IMR-90 (cell line): ENCODE measurements around the gene ARRDC3. TPM values are rescaled to one million over a fixed set of nuclear protein-coding genes. Genes with fewer than 3 reads are reported as not detected.

Experiments used
- ATAC-seq: fragments of 200-7000 bp; cut with Tn5 transposase; 2 replicates; pipeline ENCODE4 v1.9.1; 2020; ENCODE audit warnings: low read depth, mild to moderate bottlenecking, moderate library complexity
- BruUV-seq: library from RNA; stranded (reverse); fragments of 400-500 nt; replicated peaks from 2 replicates; lab custom pipeline; 2021; lab: Mats Ljungman, UMichigan
- CTCF ChIA-PET: fragments of 300-600 bp; formaldehyde crosslinking; extraction: SDS; loops from one replicate; lab custom pipeline; 2021; ENCODE audit warnings: antibody characterized with exemption; lab: Yijun Ruan, JAX
- POLR2A ChIA-PET: fragments of 300-600 bp; sonication (Branson Sonifier 250); formaldehyde crosslinking; loops from one replicate; lab custom pipeline; 2022; ENCODE audit warnings: antibody characterized with exemption; ENCODE audit not compliant: unreplicated experiment; lab: Charles Lee
- DNase-seq: peaks from one replicate; pipeline ENCODE4 v3.0.0; 2013
- H2AFZ ChIP-seq: replicated peaks from 2 replicates; pipeline ENCODE3; 2013; ENCODE audit warnings: low read length, mild to moderate bottlenecking; ENCODE audit not compliant: poor library complexity
- H2AK5ac ChIP-seq: 2 replicates; pipeline ENCODE4 v1.6.1; 2013; ENCODE audit warnings: low read depth, low read length, inconsistent platforms
- H2AK9ac ChIP-seq: replicated peaks from 2 replicates; pipeline ENCODE3; 2013; ENCODE audit warnings: mild to moderate bottlenecking, low read depth, low read length, moderate library complexity; ENCODE audit not compliant: poor library complexity
- H2BK120ac ChIP-seq: 2 replicates; pipeline ENCODE4 v1.6.1; 2013; ENCODE audit warnings: low read depth, low read length, inconsistent platforms
- H2BK15ac ChIP-seq: 3 replicates; pipeline ENCODE4 v1.6.1; 2013; ENCODE audit warnings: low read depth, low read length, inconsistent platforms
- H2BK20ac ChIP-seq: 2 replicates; pipeline ENCODE4 v1.6.1; 2013; ENCODE audit warnings: low read depth, mild to moderate bottlenecking, inconsistent platforms, low read length, moderate library complexity
- H2BK5ac ChIP-seq: 2 replicates; pipeline ENCODE4 v1.6.1; 2013; ENCODE audit warnings: mild to moderate bottlenecking, low read depth, low read length, inconsistent platforms; ENCODE audit not compliant: poor library complexity, severe bottlenecking
- H3K14ac ChIP-seq: replicated peaks from 2 replicates; pipeline ENCODE4 v1.6.1; 2013; ENCODE audit warnings: low read depth, low read length, inconsistent platforms
- H3K18ac ChIP-seq: 2 replicates; pipeline ENCODE4 v1.6.1; 2013; ENCODE audit warnings: low read depth, low read length, control low read depth
- H3K23ac ChIP-seq: 2 replicates; pipeline ENCODE4 v1.6.1; 2013; ENCODE audit warnings: low read depth, low read length, inconsistent platforms
- H3K27ac ChIP-seq: 2 replicates; pipeline ENCODE4 v1.5.1; 2013; ENCODE audit warnings: mild to moderate bottlenecking, control low read depth, low read length; ENCODE audit not compliant: insufficient read depth
- H3K27me3 ChIP-seq: 2 replicates; pipeline ENCODE4 v1.6.1; 2013; ENCODE audit warnings: low read length; ENCODE audit not compliant: control insufficient read depth, insufficient read depth
- H3K36me3 ChIP-seq: 2 replicates; pipeline ENCODE4 v1.6.1; 2013; ENCODE audit warnings: low read length, mixed read lengths; ENCODE audit not compliant: control insufficient read depth, insufficient read depth
- H3K4ac ChIP-seq: 2 replicates; pipeline ENCODE4 v1.6.1; 2013; ENCODE audit warnings: low read depth, low read length, inconsistent platforms
- H3K4me1 ChIP-seq: 2 replicates; pipeline ENCODE4 v1.6.1; 2013; ENCODE audit warnings: low read length, mixed read lengths; ENCODE audit not compliant: control insufficient read depth, insufficient read depth
- H3K4me2 ChIP-seq: 2 replicates; pipeline ENCODE4 v1.6.1; 2013; ENCODE audit warnings: low read depth, mild to moderate bottlenecking, control low read depth, low read length, moderate library complexity
- H3K4me3 ChIP-seq: 2 replicates; pipeline ENCODE4 v1.5.1; 2013; ENCODE audit warnings: low read depth, mild to moderate bottlenecking, control low read depth, low read length, moderate library complexity; ENCODE audit not compliant: insufficient read depth
- H3K56ac ChIP-seq: 2 replicates; pipeline ENCODE4 v1.6.1; 2013; ENCODE audit warnings: low read length, inconsistent platforms; ENCODE audit not compliant: insufficient read depth; ENCODE audit errors: extremely low read depth
- H3K79me1 ChIP-seq, 2 experiments: 2 replicates each; pipeline ENCODE4 v1.6.1; 2013; ENCODE audit warnings: low read length in 2 of 2, inconsistent platforms in 1 of 2, low read depth in 1 of 2
- H3K9ac ChIP-seq: 2 replicates; pipeline ENCODE4 v1.6.1; 2013; ENCODE audit warnings: low read depth, low read length, control low read depth
- H3K9me1 ChIP-seq: 2 replicates; pipeline ENCODE4 v1.6.1; 2013; ENCODE audit warnings: low read length, inconsistent platforms; ENCODE audit not compliant: insufficient read depth
- H3K9me3 ChIP-seq: 2 replicates; pipeline ENCODE4 v1.6.1; 2013; ENCODE audit warnings: low read length; ENCODE audit not compliant: control insufficient read depth, insufficient read depth
- H4K20me1 ChIP-seq: 2 replicates; pipeline ENCODE4 v1.6.1; 2013; ENCODE audit warnings: low read length, inconsistent platforms; ENCODE audit not compliant: insufficient read depth
- H4K5ac ChIP-seq: 2 replicates; pipeline ENCODE4 v1.6.1; 2013; ENCODE audit warnings: mild to moderate bottlenecking, low read depth, low read length, control low read depth
- H4K8ac ChIP-seq, 2 experiments: 2 replicates each; pipeline ENCODE4 v1.6.1; 2013; ENCODE audit warnings: low read depth in 2 of 2, low read length in 2 of 2, control low read depth in 1 of 2, inconsistent platforms in 1 of 2
- H4K91ac ChIP-seq: 2 replicates; pipeline ENCODE4 v1.6.1; 2013; ENCODE audit warnings: low read depth, low read length, inconsistent platforms; ENCODE audit not compliant: insufficient read depth
- BHLHE40 ChIP-seq: fragments of 150-350 bp; IDR thresholded peaks from 2 replicates; pipeline ENCODE4 v1.6.1; 2016; ENCODE audit warnings: mild to moderate bottlenecking, low read depth, low read length
- FOS ChIP-seq: fragments of 150-350 bp; IDR thresholded peaks from 2 replicates; pipeline ENCODE4 v1.6.1; 2016; ENCODE audit warnings: low read depth, low read length
- MAFK ChIP-seq: IDR thresholded peaks from 2 replicates; pipeline ENCODE4 v1.6.1; 2012; ENCODE audit warnings: low read depth, low read length, improper control_type of control experiment
- MAZ ChIP-seq: IDR thresholded peaks from 2 replicates; pipeline ENCODE4 v1.6.1; 2012; ENCODE audit warnings: low read depth, mild to moderate bottlenecking, low read length, improper control_type of control experiment, moderate library complexity, borderline replicate concordance
- MXI1 ChIP-seq: IDR thresholded peaks from 2 replicates; pipeline ENCODE4 v1.6.1; 2012; ENCODE audit warnings: low read depth, mild to moderate bottlenecking, low read length, moderate library complexity, borderline replicate concordance
- NFE2L2 ChIP-seq: fragments of 150-350 bp; IDR thresholded peaks from 2 replicates; pipeline ENCODE4 v1.6.1; 2016; ENCODE audit warnings: low read depth, mild to moderate bottlenecking, low read length
- POLR2A ChIP-seq: IDR thresholded peaks from 2 replicates; pipeline ENCODE4 v1.6.1; 2012; ENCODE audit warnings: mild to moderate bottlenecking, low read depth, low read length
- RCOR1 ChIP-seq: IDR thresholded peaks from 2 replicates; pipeline ENCODE4 v1.6.1; 2012; ENCODE audit warnings: mild to moderate bottlenecking, low read length, improper control_type of control experiment; ENCODE audit not compliant: insufficient replicate concordance
- RFX5 ChIP-seq: IDR thresholded peaks from 2 replicates; pipeline ENCODE4 v1.8.0; 2012; ENCODE audit warnings: low read depth, mild to moderate bottlenecking, low read length, moderate library complexity
- WGBS, 2 experiments: methylation state at CpG; one replicate each; pipeline versions ENCODE4 v1.1.5 to v1.1.7; 2013; ENCODE audit warnings: missing lambda C conversion rate in 2 of 2; ENCODE audit not compliant: insufficient read length in 1 of 2; ENCODE audit errors: extremely low coverage in 2 of 2; 5-methylcytosine and 5-hydroxymethylcytosine counted together
- dilution Hi-C: fragments of 300-500 bp; cut with HindIII; formaldehyde crosslinking; loops from one replicate; pipeline ENCODE4 v1.14.3; 2018; ENCODE audit warnings: low sequenced_read_pairs; ENCODE audit not compliant: unreplicated experiment
- in situ Hi-C: fragments of 300-500 bp; cut with MboI; formaldehyde crosslinking; loops from 3 replicates; pipeline ENCODE4 v1.14.3; 2019; ENCODE audit warnings: low sequenced_read_pairs, inconsistent platforms, mixed read lengths
- intact Hi-C: fragments of 100-400 bp; cut with micrococcal nuclease; formaldehyde crosslinking; loops from 2 replicates; pipeline ENCODE4 v1.10.0; 2022
- polyA plus RNA-seq, 3 experiments: library from polyadenylated mRNA; depleted of rRNA; stranded (reverse); fragments of >200 nt; gene quantifications; 2 replicates each; pipeline ENCODE4 v1.2.3, GENCODE V29; 2012; ENCODE audit warnings: low replicate concordance in 1 of 3
- total RNA-seq: library from RNA; depleted of rRNA; stranded (reverse); fragments of >200 nt; gene quantifications from 2 replicates; pipeline ENCODE4 v1.2.3, GENCODE V29; 2012
- TF ChIP-seq, protein P1 (sequence below): conservative IDR thresholded peaks from 2 replicates; pipeline ENCODE4 v1.5.1; 2012; ENCODE audit warnings: mild to moderate bottlenecking, low read depth, low read length, improper control_type of control experiment
- TF ChIP-seq, protein P2 (sequence below): fragments of 150-350 bp; IDR thresholded peaks from 2 replicates; pipeline ENCODE4 v1.6.1; 2016; ENCODE audit warnings: low read depth, mild to moderate bottlenecking, low read length, moderate library complexity, borderline replicate concordance
- TF ChIP-seq, protein P3 (sequence below): fragments of 150-350 bp; IDR thresholded peaks from 2 replicates; pipeline ENCODE4 v1.6.1; 2017; ENCODE audit warnings: mild to moderate bottlenecking, antibody characterized with exemption, low read length, low read depth

Gene ARRDC3
- total and polyA plus RNA-seq, 2 of the 4 experiments (the other 2 are of a cell fraction), result 19.3 to 86.7 TPM

DNA sequence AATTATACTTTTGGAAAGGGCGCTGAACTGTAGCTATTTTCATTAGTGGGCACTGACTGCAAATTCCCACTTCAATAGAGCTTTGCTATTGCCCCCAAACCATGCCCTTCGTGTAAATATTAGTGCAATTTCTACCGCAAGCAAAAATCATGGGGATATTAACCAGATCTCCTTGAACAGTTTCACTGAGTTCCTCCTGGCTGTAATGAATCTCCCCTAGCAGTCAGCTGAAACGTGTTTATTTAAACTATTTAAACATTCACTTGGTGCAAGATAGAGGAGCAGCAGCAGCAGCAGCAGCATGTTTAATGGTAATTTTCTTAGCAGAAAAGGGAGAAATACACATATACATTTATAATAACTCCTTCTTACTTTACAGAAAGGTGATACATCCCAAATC, 54.4 kb downstream of the ARRDC3 start:
- no peak overlapping the region for H4K91ac ChIP-seq
- TF ChIP-seq POLR2A (no peak), RFX5 (no peak), NFE2L2 (no peak), MAFK (no peak), MXI1 (no peak), FOS (no peak), MAZ (no peak), BHLHE40 (no peak), RCOR1 (no peak)
- TF ChIP-seq, protein P1, sequence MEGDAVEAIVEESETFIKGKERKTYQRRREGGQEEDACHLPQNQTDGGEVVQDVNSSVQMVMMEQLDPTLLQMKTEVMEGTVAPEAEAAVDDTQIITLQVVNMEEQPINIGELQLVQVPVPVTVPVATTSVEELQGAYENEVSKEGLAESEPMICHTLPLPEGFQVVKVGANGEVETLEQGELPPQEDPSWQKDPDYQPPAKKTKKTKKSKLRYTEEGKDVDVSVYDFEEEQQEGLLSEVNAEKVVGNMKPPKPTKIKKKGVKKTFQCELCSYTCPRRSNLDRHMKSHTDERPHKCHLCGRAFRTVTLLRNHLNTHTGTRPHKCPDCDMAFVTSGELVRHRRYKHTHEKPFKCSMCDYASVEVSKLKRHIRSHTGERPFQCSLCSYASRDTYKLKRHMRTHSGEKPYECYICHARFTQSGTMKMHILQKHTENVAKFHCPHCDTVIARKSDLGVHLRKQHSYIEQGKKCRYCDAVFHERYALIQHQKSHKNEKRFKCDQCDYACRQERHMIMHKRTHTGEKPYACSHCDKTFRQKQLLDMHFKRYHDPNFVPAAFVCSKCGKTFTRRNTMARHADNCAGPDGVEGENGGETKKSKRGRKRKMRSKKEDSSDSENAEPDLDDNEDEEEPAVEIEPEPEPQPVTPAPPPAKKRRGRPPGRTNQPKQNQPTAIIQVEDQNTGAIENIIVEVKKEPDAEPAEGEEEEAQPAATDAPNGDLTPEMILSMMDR, result no peak
- TF ChIP-seq, protein P2, sequence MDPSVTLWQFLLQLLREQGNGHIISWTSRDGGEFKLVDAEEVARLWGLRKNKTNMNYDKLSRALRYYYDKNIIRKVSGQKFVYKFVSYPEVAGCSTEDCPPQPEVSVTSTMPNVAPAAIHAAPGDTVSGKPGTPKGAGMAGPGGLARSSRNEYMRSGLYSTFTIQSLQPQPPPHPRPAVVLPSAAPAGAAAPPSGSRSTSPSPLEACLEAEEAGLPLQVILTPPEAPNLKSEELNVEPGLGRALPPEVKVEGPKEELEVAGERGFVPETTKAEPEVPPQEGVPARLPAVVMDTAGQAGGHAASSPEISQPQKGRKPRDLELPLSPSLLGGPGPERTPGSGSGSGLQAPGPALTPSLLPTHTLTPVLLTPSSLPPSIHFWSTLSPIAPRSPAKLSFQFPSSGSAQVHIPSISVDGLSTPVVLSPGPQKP, result no peak
- TF ChIP-seq, protein P3, sequence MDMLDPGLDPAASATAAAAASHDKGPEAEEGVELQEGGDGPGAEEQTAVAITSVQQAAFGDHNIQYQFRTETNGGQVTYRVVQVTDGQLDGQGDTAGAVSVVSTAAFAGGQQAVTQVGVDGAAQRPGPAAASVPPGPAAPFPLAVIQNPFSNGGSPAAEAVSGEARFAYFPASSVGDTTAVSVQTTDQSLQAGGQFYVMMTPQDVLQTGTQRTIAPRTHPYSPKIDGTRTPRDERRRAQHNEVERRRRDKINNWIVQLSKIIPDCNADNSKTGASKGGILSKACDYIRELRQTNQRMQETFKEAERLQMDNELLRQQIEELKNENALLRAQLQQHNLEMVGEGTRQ, result no peak
- H3K79me1 ChIP-seq, result no peaks in the 10 kb centered on the region
- in situ Hi-C loops, result no loop called here
- no peaks in the 10 kb centered on the region for H3K27me3 ChIP-seq
- H3K4ac ChIP-seq, result no peak overlapping the region
- no TSS peak for BruUV-seq
- H3K9ac ChIP-seq, result no peak overlapping the region
- no peak overlapping the region for H2AK9ac ChIP-seq
- ChIA-PET CTCF (no interaction called here), POLR2A (no interaction called here)
- H3K27ac ChIP-seq, result no peak overlapping the region
- H3K56ac ChIP-seq, result no peak overlapping the region
- 100% methylated on average over 1 of the region's 4 CpGs; no CpG with 5 or more reads in 1 of the 2 experiments for WGBS, 2 experiments
- peak; percentile 55 for DNase-seq
- no peaks in the 10 kb centered on the region for H3K9me3 ChIP-seq
- dilution Hi-C loops, result no loop called here
- H2AFZ ChIP-seq, result no peak overlapping the region
- no peaks in the 10 kb centered on the region for H4K20me1 ChIP-seq
- H2BK20ac ChIP-seq, result no peak overlapping the region
- H2BK5ac ChIP-seq, result peak overlapping the region; percentile 21
- peaks cover 5% of the 10 kb centered on the region for H3K4me1 ChIP-seq
- peak; percentile 92 for ATAC-seq
- H2AK5ac ChIP-seq, result no peak overlapping the region
- H3K18ac ChIP-seq, result no peak overlapping the region
- intact Hi-C loops, result loop anchor here (5.0 kb wide), 1 partner anchor 34 kb away; no protein-coding TSS in a partner anchor
- H4K8ac ChIP-seq, result no peak overlapping the region
- H3K14ac ChIP-seq, result no peak overlapping the region; the same call in 1 of the 2 replicates
- H3K23ac ChIP-seq, result no peak overlapping the region
- H3K36me3 ChIP-seq, result no peaks in the 10 kb centered on the region
- no peak overlapping the region for H4K5ac ChIP-seq
- H3K9me1 ChIP-seq, result peaks cover 11% of the 10 kb centered on the region; the same call in 1 of the 2 replicates
- H3K4me2 ChIP-seq, result peak overlapping the region; percentile 17; the same call in 1 of the 2 replicates
- H2BK120ac ChIP-seq, result no peak overlapping the region
- no peak overlapping the region for H3K4me3 ChIP-seq
- H2BK15ac ChIP-seq, result no peak overlapping the region
